ENCODE data around the gene MAX. TPM values are rescaled to one million over a fixed set of nuclear protein-coding genes. Genes with fewer than 3 reads are reported as not detected.

Gene MAX
- total and polyA plus RNA-seq, 2 donors from 2014 or later: 48.9 to 89.4 TPM

- DNase-seq: no peak
- H3K9ac ChIP-seq (ENCODE audit: low read length in 3 of 3): no peak overlapping the region
- H3K9me3 ChIP-seq (ENCODE audit: control insufficient read depth in 2 of 3, insufficient read depth in 1 of 3, low read length in 3 of 3): no peaks in the 10 kb centered on the region
- TF ChIP-seq CTCF (IDR thresholded peaks at IDR 0.05; ENCODE audit: borderline replicate concordance, extremely low read depth, insufficient read depth): no peak
- no peak overlapping the region for H3K4me3 ChIP-seq (ENCODE audit: low read length in 3 of 3)
- no peaks in the 10 kb centered on the region for H3K27me3 ChIP-seq (ENCODE audit: control insufficient read depth, insufficient read depth, low read length)
- H3K36me3 ChIP-seq (ENCODE audit: control insufficient read depth in 2 of 3, insufficient read depth in 3 of 3, low read length in 3 of 3): peaks cover 0 to 15% (median 11%) of the 10 kb centered on the region in 3 donors
- no peak overlapping the region for H3K27ac ChIP-seq (ENCODE audit: low read depth in 2 of 2, low read length in 2 of 2)
- no peaks in the 10 kb centered on the region for H3K4me1 ChIP-seq (ENCODE audit: control insufficient read depth in 2 of 3, insufficient read depth in 2 of 3, low read depth in 1 of 3, low read length in 3 of 3)
- intact Hi-C loops (cut with DNase I): no loop called here
- no peak for FAIRE-seq
These were observed 56.6 kb downstream of the MAX start for GRCh38 chr14:65045709-65046108.

GRCh38 chr14:65045006-65045405 lies 57.3 kb downstream of the MAX start:
- peaks cover 0 to 15% (median 11%) of the 10 kb centered on the region in 3 donors for H3K36me3 ChIP-seq (ENCODE audit: control insufficient read depth in 2 of 3, insufficient read depth in 3 of 3, low read length in 3 of 3)
- H3K9me3 ChIP-seq (ENCODE audit: control insufficient read depth in 2 of 3, insufficient read depth in 1 of 3, low read length in 3 of 3): no peaks in the 10 kb centered on the region
- no peaks in the 10 kb centered on the region for H3K27me3 ChIP-seq (ENCODE audit: control insufficient read depth, insufficient read depth, low read length)
- TF ChIP-seq CTCF (IDR thresholded peaks at IDR 0.05; ENCODE audit: borderline replicate concordance, extremely low read depth, insufficient read depth): no peak
- DNase-seq: no peak
- H3K4me3 ChIP-seq (ENCODE audit: low read length in 3 of 3): no peak overlapping the region
- FAIRE-seq: no peak
- H3K27ac ChIP-seq (ENCODE audit: low read depth in 2 of 2, low read length in 2 of 2): no peak overlapping the region
- H3K4me1 ChIP-seq (ENCODE audit: control insufficient read depth in 2 of 3, insufficient read depth in 2 of 3, low read depth in 1 of 3, low read length in 3 of 3): no peaks in the 10 kb centered on the region
- no peak overlapping the region for H3K9ac ChIP-seq (ENCODE audit: low read length in 3 of 3)
- intact Hi-C loops (cut with DNase I): no loop called here

- no peaks in the 10 kb centered on the region for H3K27me3 ChIP-seq (ENCODE audit: control insufficient read depth, insufficient read depth, low read length)
- no peak overlapping the region for H3K4me3 ChIP-seq (ENCODE audit: low read length in 3 of 3)
- intact Hi-C loops (cut with DNase I): no loop called here
- no peak for TF ChIP-seq CTCF (IDR thresholded peaks at IDR 0.05; ENCODE audit: borderline replicate concordance, extremely low read depth, insufficient read depth)
- no peak overlapping the region for H3K27ac ChIP-seq (ENCODE audit: low read depth in 2 of 2, low read length in 2 of 2)
- peaks cover 0 to 15% (median 11%) of the 10 kb centered on the region in 3 donors for H3K36me3 ChIP-seq (ENCODE audit: control insufficient read depth in 2 of 3, insufficient read depth in 3 of 3, low read length in 3 of 3)
- no peaks in the 10 kb centered on the region for H3K9me3 ChIP-seq (ENCODE audit: control insufficient read depth in 2 of 3, insufficient read depth in 1 of 3, low read length in 3 of 3)
- DNase-seq (no peak), FAIRE-seq (no peak)
- H3K4me1 ChIP-seq (ENCODE audit: control insufficient read depth in 2 of 3, insufficient read depth in 2 of 3, low read depth in 1 of 3, low read length in 3 of 3): no peaks in the 10 kb centered on the region
- H3K9ac ChIP-seq (ENCODE audit: low read length in 3 of 3): no peak overlapping the region
These were observed 57.7 kb downstream of the MAX start for GRCh38 chr14:65044596-65044959.

Data from kidney (tissue), 14 donors.